GM19238 (cell line): ENCODE data around the gene GRP.

ENCODE experiments used
- DNase-seq: peaks from one replicate; pipeline ENCODE4 v3.0.0; 2011; ENCODE audit warnings: low spot score; ENCODE audit not compliant: insufficient read length

The GRP gene

GRCh38 chr18:59219672-59220163 is at the start of gene GRP:
Gene GRP (plus strand): TSS chr18:59220158. CDS start chr18:59220266, 108 bp downstream.
- no peak for DNase-seq

- no peak for DNase-seq
Measured at GRCh38 chr18:59172664-59173249, 47.2 kb upstream of the GRP start.

- no peak for DNase-seq
Measured at GRCh38 chr18:59177485-59177884, 42.5 kb upstream of the GRP start.

DNA sequence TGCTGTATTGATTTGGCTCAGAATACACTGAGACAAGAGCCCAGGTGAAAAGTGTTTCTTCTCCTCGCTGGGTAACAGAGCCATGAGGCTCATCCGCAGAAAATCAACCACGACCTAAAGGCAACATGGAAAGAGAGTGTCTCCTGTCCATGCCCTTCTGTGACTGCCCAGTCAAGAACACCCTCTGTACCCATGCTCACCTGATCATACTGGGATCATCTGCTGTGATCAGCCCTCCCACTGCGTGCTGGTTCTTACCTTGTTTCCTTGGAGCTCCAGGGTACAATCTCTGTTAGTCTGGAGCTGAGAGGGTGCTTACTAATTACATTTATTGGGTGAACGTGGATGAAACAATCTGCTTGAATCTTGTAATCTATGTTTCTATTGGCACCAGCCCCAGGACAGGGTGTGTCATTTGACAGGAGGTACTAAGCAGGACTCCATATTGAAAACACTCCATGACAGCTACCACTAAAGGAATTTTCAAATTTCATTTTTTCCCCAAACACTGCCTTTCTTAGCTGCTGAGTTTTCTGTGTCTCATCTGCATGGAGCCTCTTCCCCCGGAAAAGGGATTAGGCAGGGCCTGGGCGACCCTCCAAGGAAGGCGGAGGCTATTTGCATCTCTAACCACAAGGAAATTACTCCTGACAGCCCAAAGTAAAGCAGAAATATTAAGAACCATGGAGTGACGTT is 39.7 kb upstream of the GRP start:
- DNase-seq, result no peak

GRCh38 chr18:59182673-59183072 is 37.3 kb upstream of the GRP start:
- no peak for DNase-seq

- DNase-seq, result no peak
Measured at GRCh38 chr18:59189008-59189407, 30.9 kb upstream of the GRP start.

GRCh38 chr18:59189746-59190145 is 30.2 kb upstream of the GRP start:
- no peak for DNase-seq

- no peak for DNase-seq
Measured at GRCh38 chr18:59196161-59196725, 23.7 kb upstream of the GRP start.

DNA sequence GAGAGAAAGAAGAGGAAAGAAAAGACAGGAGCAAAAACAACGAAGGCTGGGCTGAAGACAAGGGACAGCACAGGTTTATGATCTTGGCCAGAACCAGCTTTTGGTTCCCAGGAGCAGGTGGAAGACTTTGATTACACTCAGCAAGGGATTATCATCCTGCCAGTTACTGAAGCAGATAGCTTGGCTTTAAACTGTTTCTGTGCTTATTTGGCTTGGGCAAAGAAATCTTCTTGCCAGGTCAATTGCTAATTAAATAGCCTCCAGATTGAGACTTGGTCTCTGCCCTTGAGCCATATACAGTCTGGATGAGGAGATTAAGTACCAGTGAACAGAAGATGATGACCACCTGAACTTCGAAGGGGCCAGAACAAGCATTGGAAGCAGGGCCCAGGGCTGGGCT is 22.3 kb upstream of the GRP start:
- DNase-seq, result no peak

GRCh38 chr18:59198215-59198614 is 21.7 kb upstream of the GRP start:
- no peak for DNase-seq

DNA sequence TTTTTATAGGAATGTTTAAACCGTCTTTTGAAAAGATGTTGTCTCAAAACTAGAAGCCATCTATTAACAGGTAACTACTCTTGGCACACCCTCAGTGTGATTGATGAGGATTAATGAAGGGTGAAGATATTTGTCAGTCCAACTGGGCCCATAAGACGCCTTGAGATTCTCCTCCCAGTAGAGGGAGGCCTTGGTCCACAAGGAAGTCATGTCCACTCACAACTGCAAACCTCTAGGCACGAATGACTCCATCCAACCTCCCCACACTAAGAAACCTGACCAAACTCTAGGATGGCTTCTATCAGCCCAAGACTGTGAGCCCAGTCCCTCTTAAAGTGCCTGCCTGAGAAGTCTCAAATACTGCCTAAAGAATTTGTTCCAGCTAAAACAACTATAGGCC is 19.2 kb upstream of the GRP start:
- DNase-seq, result no peak

- no peak for DNase-seq
Measured at GRCh38 chr18:59202258-59202820, 17.6 kb upstream of the GRP start.

GRCh38 chr18:59207506-59207905 is 12.5 kb upstream of the GRP start:
- DNase-seq, result no peak

DNA sequence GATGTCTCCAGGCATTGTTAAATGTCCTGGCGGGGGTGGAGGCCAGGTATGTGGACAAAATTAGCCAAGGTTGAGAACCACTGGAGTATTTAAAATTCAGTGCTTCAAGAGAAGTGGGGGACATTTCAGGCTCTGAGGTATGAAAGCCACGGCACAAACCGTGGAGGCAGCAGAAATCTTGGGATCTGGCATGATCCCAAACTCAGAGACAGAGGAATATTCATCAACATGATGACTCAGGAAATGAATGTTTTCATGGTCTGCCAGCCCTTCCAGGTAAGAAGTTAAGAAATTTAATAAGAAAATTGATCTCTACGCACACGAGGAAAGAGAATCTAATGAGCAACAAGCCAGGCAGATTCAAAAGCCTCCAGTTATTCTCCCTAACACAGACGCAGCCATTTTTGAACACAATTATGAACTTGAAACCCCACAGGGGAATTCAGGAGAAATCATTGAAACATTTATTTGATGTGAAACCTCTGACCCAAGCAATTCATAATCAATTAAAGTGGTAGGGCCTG is 11.3 kb upstream of the GRP start:
- no peak for DNase-seq

- DNase-seq, result no peak
Measured at GRCh38 chr18:59210299-59210698, 9.7 kb upstream of the GRP start.

- no peak for DNase-seq
Measured at GRCh38 chr18:59211629-59212028, 8.3 kb upstream of the GRP start.

- DNase-seq, result no peak
Measured at GRCh38 chr18:59218018-59218417, 1.9 kb upstream of the GRP start.

DNA sequence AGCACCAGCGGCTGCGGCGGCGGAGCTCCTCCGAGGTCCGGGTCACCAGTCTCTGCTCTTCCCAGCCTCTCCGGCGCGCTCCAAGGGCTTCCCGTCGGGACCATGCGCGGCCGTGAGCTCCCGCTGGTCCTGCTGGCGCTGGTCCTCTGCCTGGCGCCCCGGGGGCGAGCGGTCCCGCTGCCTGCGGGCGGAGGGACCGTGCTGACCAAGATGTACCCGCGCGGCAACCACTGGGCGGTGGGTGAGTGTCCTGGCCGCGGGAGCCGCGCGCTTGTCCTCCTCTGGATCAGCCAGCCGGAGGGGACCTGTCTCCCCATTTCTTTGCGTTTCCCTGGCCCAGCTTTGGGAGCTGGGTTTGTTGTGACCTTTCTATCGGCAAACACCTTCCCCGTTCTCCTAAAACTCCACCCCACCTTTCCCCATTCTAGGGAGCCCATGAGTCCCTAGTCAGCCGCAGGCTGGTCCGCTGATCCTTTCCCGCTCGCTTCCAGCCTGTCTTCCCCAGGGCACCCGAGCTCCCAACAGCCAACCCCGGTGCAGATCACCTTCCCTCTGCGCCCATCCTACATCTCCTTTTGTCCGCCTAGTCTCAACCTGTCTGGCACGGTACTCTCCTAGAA is 316 bp downstream of the GRP start:
- DNase-seq, result no peak

- DNase-seq, result no peak
Measured at GRCh38 chr18:59220784-59221765, 1.1 kb downstream of the GRP start.

DNA sequence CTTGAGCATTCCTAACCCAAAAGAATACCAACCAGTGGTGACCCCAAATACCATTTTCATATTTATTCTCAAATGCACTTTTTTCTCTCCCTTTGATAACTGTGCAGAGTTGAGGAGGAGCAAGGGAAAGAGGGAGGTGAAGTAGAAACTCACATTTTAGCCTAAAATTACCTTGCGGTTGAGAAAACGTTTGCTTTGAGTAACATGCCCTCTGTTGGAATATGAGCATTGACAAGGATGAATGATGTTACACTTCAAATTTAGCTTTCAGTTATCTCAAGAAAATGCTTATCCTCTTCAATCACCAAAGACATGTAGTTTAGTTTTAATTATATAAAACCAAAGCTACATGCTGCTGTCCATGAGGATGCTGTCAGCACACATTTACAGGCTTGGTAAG is 2.4 kb downstream of the GRP start:
- DNase-seq, result no peak

DNA sequence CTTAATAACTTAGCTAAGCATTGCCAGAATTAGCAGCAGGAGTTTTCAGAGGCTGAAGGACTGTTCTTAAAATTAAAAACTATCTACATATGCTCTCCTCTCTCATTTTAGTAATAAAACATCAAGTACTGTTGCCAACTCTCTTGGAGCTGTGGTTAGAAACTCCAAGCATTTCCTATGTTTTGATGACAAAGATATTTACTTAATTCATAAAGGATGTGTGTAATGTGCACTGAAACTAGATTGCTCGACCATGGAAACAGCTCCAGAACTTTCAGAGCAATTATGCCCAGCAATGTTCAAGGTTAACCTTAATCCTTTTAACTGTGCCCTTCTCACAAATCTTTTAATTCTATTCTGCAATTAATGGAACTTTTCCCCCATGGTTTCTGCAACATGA is 8.4 kb downstream of the GRP start:
- DNase-seq, result no peak
